ENCODE data around the gene CYP24A1. TPM values are rescaled to one million over a fixed set of nuclear protein-coding genes. Genes with fewer than 3 reads are reported as not detected.

Gene CYP24A1
- 175 to 430 TPM (median 409 TPM) in 5 replicates for total RNA-seq (2022; extraction: Qiagen RNA extraction; ENCODE audit: low read depth)

DNA sequence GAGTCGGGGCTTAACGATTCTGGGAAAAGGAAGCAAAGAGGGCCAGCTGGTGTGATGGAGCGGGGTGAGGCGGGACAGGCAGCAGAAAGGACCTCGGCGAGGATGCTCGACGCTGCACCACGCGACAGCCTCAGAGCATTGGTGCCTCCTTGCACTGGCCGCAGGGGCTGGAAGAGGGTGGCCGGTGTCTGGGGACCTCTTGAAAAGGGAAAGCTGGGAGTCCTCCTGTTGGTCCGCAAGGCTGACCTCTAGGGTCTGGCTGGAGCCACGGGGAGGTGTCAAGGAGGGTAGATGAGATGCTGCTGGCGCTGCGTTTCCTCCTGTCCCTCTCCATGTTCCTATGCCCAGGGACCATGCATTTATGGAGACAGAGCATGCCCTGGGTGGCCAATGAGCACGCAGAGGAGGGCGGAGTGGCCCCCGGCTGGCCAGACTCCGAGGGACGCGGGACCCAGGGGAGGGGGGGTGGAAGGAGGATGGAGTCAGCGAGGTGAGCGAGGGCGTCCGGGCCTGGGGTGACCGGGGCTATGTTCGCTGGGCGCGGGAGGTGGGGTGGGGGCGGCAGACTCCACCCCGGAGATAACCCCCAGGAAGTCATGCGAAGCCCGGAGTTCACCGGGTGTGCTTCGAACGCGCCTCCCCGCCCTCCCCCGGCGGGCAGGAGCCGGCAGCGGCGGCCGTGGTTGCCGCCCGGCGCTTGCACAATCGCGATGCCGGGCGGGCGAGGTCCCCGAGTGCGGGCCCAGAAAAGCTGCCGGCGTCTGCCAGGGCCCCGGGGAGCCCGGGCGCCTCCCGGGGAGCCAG, at the start of gene CYP24A1:
Gene CYP24A1, minus strand, starts transcription at position 334 of the 804 bp plus-strand sequence. CDS start 407 bp downstream, outside the sequence.

DNA sequence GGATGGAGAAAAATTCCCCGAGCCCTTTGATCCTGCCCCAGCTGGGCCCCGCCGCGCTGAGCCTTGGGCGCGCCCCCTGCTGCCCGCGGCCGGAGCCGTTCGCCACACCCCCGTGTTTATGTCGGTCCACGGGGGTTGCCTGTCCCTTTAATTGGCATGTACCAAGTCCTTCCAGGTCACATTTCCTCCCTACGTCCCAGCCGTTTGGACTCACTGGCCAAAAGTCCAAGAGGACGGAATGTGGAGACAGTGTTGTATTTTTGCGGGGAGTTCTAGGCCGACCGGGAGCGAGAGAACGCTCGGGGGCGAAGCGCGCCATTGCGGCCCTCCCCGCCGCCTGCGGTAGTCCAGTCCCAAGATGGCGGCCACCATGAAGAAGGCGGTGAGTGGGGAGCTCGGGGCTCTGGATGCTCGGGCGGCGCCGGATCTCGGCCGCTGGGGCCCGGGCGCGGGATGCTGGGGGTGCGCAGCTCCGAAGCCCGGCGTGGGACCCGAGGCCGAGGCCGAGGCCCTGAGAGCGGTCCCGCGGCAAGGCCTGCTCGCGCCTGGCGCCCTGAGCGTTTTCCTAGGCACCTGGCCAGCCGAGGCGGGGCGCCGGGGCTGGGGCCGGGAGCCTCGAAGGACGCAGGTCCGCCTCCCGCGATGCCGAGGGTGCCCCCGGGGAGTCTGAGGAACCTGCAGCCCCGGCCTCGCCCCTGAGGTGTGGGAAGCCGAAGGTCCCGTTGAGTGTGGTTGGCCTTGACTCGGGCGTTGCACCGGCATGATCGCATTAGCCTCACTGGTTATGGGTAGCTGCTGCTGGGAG, 34.2 kb upstream of the CYP24A1 start, which contains the start of gene PFDN4:
Gene PFDN4, plus strand, starts transcription at position 345 of the 805 bp plus-strand sequence. Its CDS starts 14 bp downstream, at position 359.

Other genes with a start within 250 kb of the CYP24A1 start
- gene BCAS1, start 103.4 kb downstream of the CYP24A1 start, total RNA-seq (2022; extraction: Qiagen RNA extraction; ENCODE audit: low read depth): 0.64 to 1.1 TPM (median 0.80 TPM) in 5 replicates
- 17.8 to 79.7 TPM (median 57.2 TPM) in 5 replicates for gene PFDN4, start 34.1 kb upstream of the CYP24A1 start, total RNA-seq (2022; extraction: Qiagen RNA extraction; ENCODE audit: low read depth)